ENCODE measurements around the gene GPANK1. TPM values are rescaled to one million over a fixed set of nuclear protein-coding genes. Genes with fewer than 3 reads are reported as not detected.

GPANK1 gene
- total RNA-seq, 1 experiment from 2014 or later = 26.8 TPM

DNA sequence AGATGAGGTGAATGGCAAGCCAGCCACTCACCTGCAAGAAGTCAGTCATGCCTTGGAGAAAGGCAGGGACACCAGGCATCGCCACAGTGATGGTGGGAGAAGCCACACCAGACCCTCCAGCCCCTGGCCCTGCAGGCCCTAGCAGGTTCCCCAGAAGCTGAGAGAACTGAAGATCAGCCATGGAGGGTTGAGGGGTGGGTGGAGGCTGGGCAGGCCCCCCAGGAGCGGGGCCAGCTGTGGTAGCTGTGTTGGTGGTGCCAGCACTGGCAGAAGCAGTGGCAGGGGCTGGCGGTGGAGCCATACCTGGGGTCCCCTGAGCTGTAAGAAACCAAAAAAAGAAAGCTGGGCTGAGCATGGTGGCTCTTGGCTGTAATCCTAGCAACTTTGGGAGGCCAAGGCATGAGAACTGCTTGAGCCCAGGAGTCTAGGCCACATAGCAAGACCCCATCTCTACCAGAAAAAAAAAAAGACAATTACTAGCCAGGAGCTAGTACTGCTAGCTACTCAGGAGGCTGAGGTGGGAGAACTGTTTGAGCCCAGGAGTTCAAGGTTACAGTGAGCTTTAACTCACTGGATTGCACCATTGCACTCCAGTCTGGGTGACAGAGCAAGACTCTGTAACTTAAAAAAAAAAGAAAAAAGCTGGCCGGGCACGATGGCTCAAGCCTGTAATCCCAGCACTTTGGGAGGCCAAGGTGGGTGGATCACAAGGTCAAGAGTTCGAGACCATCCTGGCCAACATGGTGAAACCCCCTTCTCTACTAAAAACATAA, 21.8 kb downstream of the GPANK1 start:
- Mint-ChIP-seq H3K27ac (no peak overlapping the region), H3K4me1 (no peaks in the 10 kb centered on the region), H3K4me3 (no peak overlapping the region), H3K27me3 (ENCODE audit: low read depth) (no peaks in the 10 kb centered on the region), H3K9me3 (no peaks in the 10 kb centered on the region), H3K36me3 (ENCODE audit: insufficient read depth in 1 of 3, low read depth in 3 of 3) (peaks cover 48 to 88% (median 79%) of the 10 kb centered on the region in 3 experiments)
- Histone ChIP-seq H3K4me2 (ENCODE audit: insufficient read depth, insufficient read length, low read length) (no peak overlapping the region), H2AK5ac (ENCODE audit: insufficient read length, low read length) (no peak overlapping the region), H2AFZ (ENCODE audit: low read length) (no peak overlapping the region), H3K79me1 (ENCODE audit: insufficient read depth, low read depth, low read length, poor library complexity, severe bottlenecking) (no peaks in the 10 kb centered on the region), H3K56ac (ENCODE audit: insufficient read length, low read depth, low read length) (no peak overlapping the region), H3K14ac (ENCODE audit: insufficient read depth, low read length) (no peak overlapping the region), H2BK15ac (ENCODE audit: low read depth, low read length) (no peak overlapping the region), H3K27ac (ENCODE audit: insufficient read length, low read depth, low read length) (no peak overlapping the region), H2BK12ac (ENCODE audit: insufficient read length, low read depth, low read length) (no peak overlapping the region), H3K18ac (ENCODE audit: insufficient read length, low read depth, low read length) (no peak overlapping the region), H3K9ac (ENCODE audit: extremely low read depth, insufficient read length, low read length) (no peak overlapping the region), H3K9me3 (ENCODE audit: control insufficient read depth, low read depth, low read length) (no peaks in the 10 kb centered on the region), H4K5ac (ENCODE audit: insufficient read length, low read depth, low read length) (no peak overlapping the region), H3K27me3 (ENCODE audit: insufficient read depth, low read length) (no peaks in the 10 kb centered on the region), H2BK120ac (ENCODE audit: low read depth, low read length, poor library complexity, severe bottlenecking) (no peak overlapping the region), H3K79me2 (ENCODE audit: insufficient read depth, low read length) (no peaks in the 10 kb centered on the region), H3K23ac (ENCODE audit: insufficient read length, low read depth, low read length) (no peak overlapping the region), H3K4ac (ENCODE audit: low read depth, low read length) (no peak overlapping the region), H2BK20ac (ENCODE audit: low read depth, low read length, poor library complexity, severe bottlenecking) (no peak overlapping the region), H2BK5ac (ENCODE audit: insufficient read length, low read length) (no peak overlapping the region), H3K4me1 (ENCODE audit: insufficient read depth, low read length) (no peaks in the 10 kb centered on the region), H3K23me2 (ENCODE audit: insufficient read length, low read depth, low read length, poor library complexity, severe bottlenecking) (no peaks in the 10 kb centered on the region), H3T11ph (ENCODE audit: low read length) (no peak overlapping the region), H4K91ac (ENCODE audit: insufficient read length, low read depth, low read length) (no peak overlapping the region), H4K20me1 (ENCODE audit: control insufficient read depth, insufficient read depth, insufficient read length) (no peaks in the 10 kb centered on the region), H4K8ac (replicated peaks; ENCODE audit: insufficient read length, low read depth, low read length) (no peak overlapping the region)
- no peak for DNase-seq
- WGBS (ENCODE audit: extremely low coverage, insufficient read length, low lambda C conversion rate) = no CpG with 5 or more reads among the region's 6 CpGs
- TF ChIP-seq, protein P1, sequence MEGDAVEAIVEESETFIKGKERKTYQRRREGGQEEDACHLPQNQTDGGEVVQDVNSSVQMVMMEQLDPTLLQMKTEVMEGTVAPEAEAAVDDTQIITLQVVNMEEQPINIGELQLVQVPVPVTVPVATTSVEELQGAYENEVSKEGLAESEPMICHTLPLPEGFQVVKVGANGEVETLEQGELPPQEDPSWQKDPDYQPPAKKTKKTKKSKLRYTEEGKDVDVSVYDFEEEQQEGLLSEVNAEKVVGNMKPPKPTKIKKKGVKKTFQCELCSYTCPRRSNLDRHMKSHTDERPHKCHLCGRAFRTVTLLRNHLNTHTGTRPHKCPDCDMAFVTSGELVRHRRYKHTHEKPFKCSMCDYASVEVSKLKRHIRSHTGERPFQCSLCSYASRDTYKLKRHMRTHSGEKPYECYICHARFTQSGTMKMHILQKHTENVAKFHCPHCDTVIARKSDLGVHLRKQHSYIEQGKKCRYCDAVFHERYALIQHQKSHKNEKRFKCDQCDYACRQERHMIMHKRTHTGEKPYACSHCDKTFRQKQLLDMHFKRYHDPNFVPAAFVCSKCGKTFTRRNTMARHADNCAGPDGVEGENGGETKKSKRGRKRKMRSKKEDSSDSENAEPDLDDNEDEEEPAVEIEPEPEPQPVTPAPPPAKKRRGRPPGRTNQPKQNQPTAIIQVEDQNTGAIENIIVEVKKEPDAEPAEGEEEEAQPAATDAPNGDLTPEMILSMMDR (conservative IDR thresholded peaks at IDR 0.05) = no peak
